ENCODE data around the gene KANK4.

The KANK4 gene

DNA sequence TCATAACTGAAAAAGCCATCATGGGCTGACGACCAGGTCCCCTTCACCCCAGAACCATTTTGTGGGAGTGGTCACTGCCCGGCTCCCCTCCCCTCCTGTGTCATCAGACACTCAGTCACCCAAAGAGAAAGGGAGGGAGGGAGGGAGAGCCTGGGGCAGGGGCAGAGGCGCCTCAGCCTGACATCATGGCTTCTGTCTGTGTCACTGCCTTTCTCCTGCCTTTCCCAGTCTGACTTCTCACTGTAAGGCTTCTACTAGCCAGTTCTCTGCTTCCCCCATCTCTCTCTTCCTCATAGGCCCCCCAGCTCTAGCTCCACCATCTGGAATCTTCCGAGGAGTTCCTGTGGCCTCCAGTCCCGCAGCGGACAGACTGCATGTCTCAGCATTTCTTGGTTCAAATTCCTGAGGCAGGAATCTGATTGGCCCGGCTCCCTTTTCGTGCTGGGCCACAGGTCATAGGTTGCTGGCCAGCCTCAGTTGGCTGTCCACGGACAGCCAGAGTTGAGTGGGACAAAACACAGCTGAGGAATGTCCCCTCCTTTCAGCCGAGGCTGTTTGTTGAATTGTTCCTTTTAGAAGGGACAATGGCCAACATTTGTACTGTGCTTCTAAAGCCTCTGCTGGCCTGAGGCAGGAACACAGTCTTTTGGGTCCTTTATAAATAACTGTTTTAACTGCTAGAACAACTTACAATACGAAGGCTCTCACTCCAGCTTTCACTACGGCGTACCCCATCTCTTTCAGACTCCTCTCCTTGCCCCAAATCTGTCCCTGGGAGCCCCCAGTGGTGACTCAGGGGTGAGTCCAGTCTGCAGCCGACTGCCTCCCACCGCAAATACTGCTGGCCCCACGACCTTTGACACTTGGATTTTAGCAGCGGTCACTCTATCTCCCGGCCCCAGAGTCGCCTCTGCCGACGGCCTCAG lies 18.7 kb upstream of the KANK4 start:
- peak in 4 of 56 donors; percentile 1 to 5 (median 4) for DNase-seq

DNA sequence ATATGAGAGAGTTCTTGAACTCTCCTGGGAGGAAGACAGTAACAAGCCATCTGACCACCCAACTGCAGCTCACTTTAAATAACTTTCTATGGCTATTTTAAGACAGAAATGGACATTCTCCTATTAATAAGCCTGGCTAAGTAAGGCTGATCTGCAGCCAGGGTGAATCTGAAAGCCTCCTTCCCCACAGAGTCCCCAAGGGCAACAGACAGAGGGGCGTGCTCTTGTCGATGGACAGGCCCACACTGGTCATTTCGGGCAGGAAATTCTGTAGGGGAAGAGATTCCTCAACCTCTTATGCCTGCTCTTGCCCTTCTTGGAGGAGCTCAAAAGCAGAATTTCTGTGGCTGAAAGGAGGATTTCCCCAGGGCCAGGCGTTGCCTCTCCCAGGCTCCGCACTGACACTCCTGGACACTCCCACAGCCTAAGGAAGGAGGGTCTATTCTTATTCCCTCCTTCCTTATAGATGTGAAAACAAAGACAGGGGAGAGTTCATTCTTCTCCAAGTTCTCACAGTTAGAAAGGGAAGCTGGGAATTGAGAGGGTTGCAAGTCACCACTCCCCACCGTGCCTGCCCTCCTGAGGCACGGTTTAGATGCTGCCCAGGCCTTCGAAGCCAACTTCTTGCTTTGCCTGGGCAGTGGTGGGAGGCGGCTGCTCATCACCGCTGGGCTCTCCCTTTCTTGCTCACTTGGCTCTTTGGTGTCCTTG lies 17.9 kb upstream of the KANK4 start:
- DNase-seq, result no peak

DNA sequence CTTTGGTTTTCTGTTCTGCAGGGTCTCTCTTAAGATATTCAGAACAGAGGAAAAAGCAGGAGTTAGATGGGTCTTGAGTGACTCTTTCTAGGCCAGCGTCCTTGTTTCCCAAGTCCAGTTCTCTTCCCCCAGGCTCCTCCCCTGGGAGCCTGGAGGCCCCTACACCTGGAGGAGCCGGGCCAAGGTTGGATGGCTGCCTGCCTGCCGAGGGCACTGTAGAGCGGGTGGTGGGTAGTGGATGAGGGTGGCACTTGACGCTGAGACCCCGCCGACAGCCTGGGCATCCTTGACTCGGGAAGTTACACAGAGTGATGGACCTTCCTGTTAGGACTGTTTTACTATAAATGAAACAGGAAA lies 17.4 kb upstream of the KANK4 start:
- DNase-seq, result no peak

DNA sequence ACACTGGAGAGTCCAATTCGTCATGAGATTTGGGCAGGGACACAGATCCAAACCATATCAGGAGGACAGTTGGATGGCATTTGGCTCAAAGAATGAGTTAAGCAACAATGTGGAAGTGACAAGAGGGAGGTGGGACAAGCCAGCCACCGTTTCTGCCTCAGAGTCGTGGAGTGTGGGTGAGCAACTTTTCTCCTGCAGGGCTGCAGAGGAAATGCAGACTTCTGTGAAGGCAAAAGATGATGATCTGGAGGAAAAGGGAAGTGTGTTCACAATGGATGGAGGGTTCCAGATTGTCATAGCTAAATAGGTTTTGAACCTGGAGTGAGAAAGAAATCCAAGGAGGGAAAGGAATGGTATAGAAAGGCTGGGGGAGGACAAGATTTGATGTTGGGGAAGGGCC lies 16.4 kb upstream of the KANK4 start:
- no peak for DNase-seq

DNA sequence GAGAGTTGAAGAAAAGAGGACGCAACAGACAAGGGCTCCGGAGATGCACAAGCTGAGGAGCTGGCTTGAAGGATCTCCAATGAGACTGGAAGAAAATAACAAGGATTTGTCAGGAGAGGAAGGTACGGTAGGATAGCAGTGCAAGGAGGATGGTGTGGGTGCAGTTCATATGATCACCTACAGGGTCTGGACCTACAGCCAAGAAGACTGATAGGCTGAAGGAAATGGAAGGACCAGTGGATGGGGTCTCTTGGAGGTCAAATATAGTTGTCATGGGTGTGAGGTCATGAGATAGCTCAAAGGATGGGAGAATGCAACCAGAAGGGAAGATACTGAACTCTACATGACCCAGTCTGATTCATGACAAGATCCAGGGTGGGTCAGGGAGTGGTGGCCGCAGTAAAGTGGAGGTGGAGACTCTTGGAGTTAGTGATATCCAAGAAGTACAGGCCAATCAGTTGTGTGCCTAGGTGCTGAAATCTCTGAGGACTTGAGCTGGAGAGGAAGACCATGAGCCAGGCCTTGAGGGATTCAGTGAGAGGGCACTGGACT lies 15.3 kb upstream of the KANK4 start:
- no peak for DNase-seq

DNA sequence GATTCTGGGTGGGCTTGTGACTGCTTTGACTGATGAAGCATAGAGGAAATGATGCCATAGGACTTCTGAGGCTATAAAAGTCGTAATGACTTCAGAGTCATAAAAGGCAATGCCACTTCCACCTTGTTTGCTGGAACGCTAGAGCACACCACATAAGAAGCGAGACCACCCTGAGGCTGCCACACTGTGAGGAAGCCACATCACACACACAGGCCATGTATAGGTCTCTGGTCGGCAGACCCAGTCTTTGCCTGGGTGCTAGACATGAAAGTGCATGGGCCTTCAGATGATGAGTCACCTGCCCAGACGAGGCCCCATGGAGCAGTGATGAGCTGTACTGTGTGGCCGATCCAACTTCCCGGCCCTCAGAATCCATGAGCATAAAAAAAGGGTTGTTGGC lies 14.2 kb upstream of the KANK4 start:
- no peak for DNase-seq

- no peak for DNase-seq
These were observed 8.3 kb upstream of the KANK4 start for GRCh38 chr1:62327360-62328055.

DNA sequence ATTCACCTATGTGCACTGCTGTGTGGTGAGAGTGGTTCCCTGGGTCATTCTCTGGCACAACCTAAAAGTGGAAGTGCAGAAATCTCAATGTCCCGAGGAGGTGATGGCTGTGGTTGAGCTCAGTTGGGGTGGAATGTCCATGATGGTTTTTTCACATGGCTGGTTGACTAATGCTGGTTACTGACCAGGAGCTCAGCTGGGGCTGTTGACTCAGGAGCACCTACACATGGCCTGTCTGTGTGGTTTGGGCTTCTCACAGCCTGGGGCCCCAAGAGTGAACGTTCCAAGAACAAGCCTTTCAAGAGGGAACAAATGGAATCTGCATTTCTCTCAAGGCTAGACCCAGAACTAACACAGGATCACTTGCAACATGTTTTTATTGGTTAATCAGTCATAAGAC lies 6.4 kb upstream of the KANK4 start:
- DNase-seq, result no peak

- DNase-seq, result no peak
These were observed 5.8 kb upstream of the KANK4 start for GRCh38 chr1:62325081-62325480.

- DNase-seq, result no peak
These were observed 2.2 kb upstream of the KANK4 start for GRCh38 chr1:62321446-62321845.

- DNase-seq, result no peak
These were observed 896 bp downstream of the KANK4 start for GRCh38 chr1:62318320-62318755.

DNA sequence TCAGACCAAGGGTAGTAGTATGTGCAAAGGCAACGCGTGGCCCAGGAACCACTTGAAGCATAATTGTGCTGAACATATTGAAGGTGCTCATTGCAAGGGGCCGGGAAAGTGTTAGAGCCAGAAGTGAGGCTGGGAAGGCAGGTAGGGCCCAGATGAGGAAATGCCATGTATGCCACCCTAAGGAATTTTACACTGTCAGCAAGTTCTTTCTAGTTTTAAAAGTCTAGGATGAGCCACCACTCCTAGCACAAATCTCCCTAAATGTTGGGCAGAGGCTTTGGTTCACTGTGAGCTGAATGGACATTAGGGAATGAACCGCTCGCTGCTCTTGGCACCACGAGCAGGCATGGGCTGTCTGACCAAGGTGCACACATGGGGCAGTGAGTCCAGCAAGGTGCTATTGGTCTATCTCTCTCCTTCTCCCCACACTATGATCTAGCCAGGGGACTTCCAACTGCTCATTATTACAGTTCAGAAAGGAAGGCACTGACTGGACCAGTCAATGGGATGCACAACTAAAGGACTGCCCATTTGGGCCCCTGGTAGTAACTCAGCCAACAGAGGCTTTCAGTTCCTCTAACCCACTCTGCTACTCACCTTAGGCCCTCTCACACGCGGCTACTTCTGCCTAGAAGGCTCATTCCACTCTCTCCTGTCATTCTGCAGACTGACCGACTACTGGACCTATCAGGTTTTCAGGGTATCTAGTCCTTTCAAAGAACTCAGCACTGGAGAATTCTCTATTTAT lies 2.0 kb downstream of the KANK4 start:
- no peak for DNase-seq

- DNase-seq, result no peak
These were observed 3.1 kb downstream of the KANK4 start for GRCh38 chr1:62316135-62316534.

- no peak for DNase-seq
These were observed 3.8 kb downstream of the KANK4 start for GRCh38 chr1:62315387-62315786.

GRCh38 chr1:62314454-62315350 lies 4.5 kb downstream of the KANK4 start:
- no peak for DNase-seq

- DNase-seq, result no peak
These were observed 6.5 kb downstream of the KANK4 start for GRCh38 chr1:62312698-62313097.

- DNase-seq, result no peak
These were observed 7.7 kb downstream of the KANK4 start for GRCh38 chr1:62311473-62311943.

GRCh38 chr1:62309906-62310305 lies 9.3 kb downstream of the KANK4 start:
- DNase-seq, result no peak

DNA sequence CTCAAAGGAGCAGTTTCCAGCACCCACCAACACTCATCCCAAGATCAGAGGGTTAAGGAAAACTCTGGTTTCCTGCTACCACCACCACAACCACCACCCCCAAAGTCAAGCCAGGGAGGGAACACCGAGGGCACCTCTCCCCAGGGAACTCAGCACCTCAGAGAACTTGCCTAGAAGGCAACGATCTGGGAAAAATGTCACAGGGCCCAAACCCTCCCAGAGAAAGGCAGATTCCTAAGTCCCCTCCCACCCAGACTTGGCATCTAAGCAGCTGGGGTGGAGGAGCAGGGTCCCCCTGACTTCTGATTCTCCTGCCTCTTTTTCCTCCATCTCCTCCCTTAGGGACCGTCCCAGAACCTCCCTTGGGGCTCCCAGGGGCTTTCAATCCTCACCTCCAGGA lies 10.6 kb downstream of the KANK4 start:
- DNase-seq, result no peak

Data from nucleus accumbens (tissue), 56 donors.